MM.1S (cell line): Measurements from ENCODE around the gene TMEM117.

ENCODE experiments used
- DNase-seq: peaks from one replicate; pipeline ENCODE4 v3.0.0-alpha.2; 2015
- H2AFZ ChIP-seq: fragments of 300-600 bp; sonication (generic); 2 replicates; pipeline ENCODE4 v1.6.0; 2016; ENCODE audit warnings: antibody characterized with exemption, low read length
- H3F3A ChIP-seq: fragments of 300-600 bp; sonication (generic); 2 replicates; pipeline ENCODE4 v1.6.1; 2016; ENCODE audit warnings: mild to moderate bottlenecking, antibody characterized with exemption, low read length, moderate library complexity, mixed read lengths; ENCODE audit not compliant: insufficient read depth
- H3K27ac ChIP-seq: fragments of 300-600 bp; sonication (generic); 2 replicates; pipeline ENCODE4 v1.5.1; 2016; ENCODE audit warnings: mild to moderate bottlenecking, low read length
- H3K27me3 ChIP-seq: fragments of 300-600 bp; sonication (generic); replicated peaks from 2 replicates; pipeline ENCODE4 v1.6.0; 2016; ENCODE audit warnings: low read length; ENCODE audit not compliant: insufficient read depth
- H3K36me3 ChIP-seq: fragments of 300-600 bp; sonication (generic); replicated peaks from 2 replicates; pipeline ENCODE4 v1.6.1; 2016; ENCODE audit warnings: mild to moderate bottlenecking, low read length, mixed read lengths; ENCODE audit not compliant: insufficient read depth
- H3K4me1 ChIP-seq: fragments of 300-600 bp; sonication (generic); 2 replicates; pipeline ENCODE4 v1.6.1; 2016; ENCODE audit warnings: low read length, mixed read lengths
- H3K4me2 ChIP-seq: fragments of 300-600 bp; sonication (generic); 2 replicates; pipeline ENCODE4 v1.6.0; 2016; ENCODE audit warnings: low read depth, low read length
- H3K4me3 ChIP-seq: fragments of 300-600 bp; sonication (generic); 2 replicates; pipeline ENCODE4 v1.5.1; 2016; ENCODE audit warnings: low read length, mixed read lengths
- H3K79me2 ChIP-seq: fragments of 300-600 bp; sonication (generic); 2 replicates; pipeline ENCODE4 v1.6.1; 2016; ENCODE audit warnings: mixed run types, low read length, mixed read lengths
- H3K9ac ChIP-seq: fragments of 300-600 bp; sonication (generic); 2 replicates; pipeline ENCODE4 v1.6.1; 2016; ENCODE audit warnings: low read length, mixed read lengths
- H3K9me2 ChIP-seq: fragments of 300-600 bp; sonication (generic); replicated peaks from 2 replicates; pipeline ENCODE4 v1.6.1; 2016; ENCODE audit warnings: mild to moderate bottlenecking, low read length, mixed read lengths; ENCODE audit not compliant: insufficient read depth
- H3K9me3 ChIP-seq: fragments of 300-600 bp; sonication (generic); replicated peaks from 2 replicates; pipeline ENCODE4 v1.6.1; 2016; ENCODE audit warnings: mild to moderate bottlenecking, low read length, mixed read lengths; ENCODE audit not compliant: insufficient read depth
- H4K20me1 ChIP-seq: fragments of 300-600 bp; sonication (generic); 2 replicates; pipeline ENCODE4 v1.6.1; 2016; ENCODE audit warnings: mild to moderate bottlenecking, low read length, moderate library complexity, mixed read lengths; ENCODE audit not compliant: insufficient read depth
- CTCF ChIP-seq: fragments of 300-600 bp; sonication (generic); IDR thresholded peaks from 2 replicates; pipeline ENCODE4 v1.5.1; 2016; ENCODE audit warnings: antibody characterized with exemption, low read length, mixed read lengths
- EZH2 ChIP-seq: fragments of 300-600 bp; sonication (generic); optimal IDR thresholded peaks from 2 replicates; pipeline ENCODE3; 2017; ENCODE audit warnings: low read depth, mild to moderate bottlenecking, antibody characterized with exemption, low read length, mixed read lengths
- EZH2phosphoT487 ChIP-seq: fragments of 300-600 bp; sonication (generic); IDR thresholded peaks from 2 replicates; pipeline ENCODE4 v1.6.1; 2018; ENCODE audit warnings: antibody characterized with exemption, low read length

The TMEM117 gene

GRCh38 chr12:43824207-43824775, 11.6 kb upstream of the TMEM117 start:
- no peak overlapping the region for H3K4me3 ChIP-seq
- TF ChIP-seq EZH2, result no peak
- no peak for TF ChIP-seq CTCF
- TF ChIP-seq EZH2phosphoT487, result no peak
- H3K36me3 ChIP-seq, result no peaks in the 10 kb centered on the region
- no peak overlapping the region for H3K4me2 ChIP-seq
- H4K20me1 ChIP-seq, result no peaks in the 10 kb centered on the region
- no peaks in the 10 kb centered on the region for H3K27me3 ChIP-seq
- H2AFZ ChIP-seq, result no peak overlapping the region
- H3K79me2 ChIP-seq, result no peaks in the 10 kb centered on the region
- no peaks in the 10 kb centered on the region for H3F3A ChIP-seq
- DNase-seq, result no peak
- H3K4me1 ChIP-seq, result no peaks in the 10 kb centered on the region
- H3K9me2 ChIP-seq, result no peaks in the 10 kb centered on the region
- no peaks in the 10 kb centered on the region for H3K9me3 ChIP-seq
- H3K9ac ChIP-seq, result no peak overlapping the region
- H3K27ac ChIP-seq, result no peak overlapping the region

GRCh38 chr12:43826681-43827080, 9.2 kb upstream of the TMEM117 start:
- no peak overlapping the region for H3K4me3 ChIP-seq
- H3K4me2 ChIP-seq, result no peak overlapping the region
- TF ChIP-seq EZH2, result no peak
- TF ChIP-seq EZH2phosphoT487, result no peak
- no peak for TF ChIP-seq CTCF
- no peak for DNase-seq
- H3F3A ChIP-seq, result no peaks in the 10 kb centered on the region
- H4K20me1 ChIP-seq, result no peaks in the 10 kb centered on the region
- H3K79me2 ChIP-seq, result no peaks in the 10 kb centered on the region
- no peak overlapping the region for H3K9ac ChIP-seq
- no peaks in the 10 kb centered on the region for H3K9me2 ChIP-seq
- no peaks in the 10 kb centered on the region for H3K9me3 ChIP-seq
- no peak overlapping the region for H3K27ac ChIP-seq
- no peaks in the 10 kb centered on the region for H3K36me3 ChIP-seq
- no peaks in the 10 kb centered on the region for H3K4me1 ChIP-seq
- no peak overlapping the region for H2AFZ ChIP-seq
- H3K27me3 ChIP-seq, result no peaks in the 10 kb centered on the region

GRCh38 chr12:43827093-43827492, 8.8 kb upstream of the TMEM117 start:
- Histone ChIP-seq H2AFZ (no peak overlapping the region), H3F3A (no peaks in the 10 kb centered on the region), H3K36me3 (no peaks in the 10 kb centered on the region), H3K9ac (no peak overlapping the region), H3K9me2 (no peaks in the 10 kb centered on the region), H4K20me1 (no peaks in the 10 kb centered on the region), H3K79me2 (no peaks in the 10 kb centered on the region), H3K4me2 (no peak overlapping the region), H3K4me1 (no peaks in the 10 kb centered on the region), H3K9me3 (no peaks in the 10 kb centered on the region), H3K4me3 (no peak overlapping the region), H3K27me3 (no peaks in the 10 kb centered on the region), H3K27ac (no peak overlapping the region)
- TF ChIP-seq EZH2phosphoT487, result no peak
- no peak for TF ChIP-seq EZH2
- TF ChIP-seq CTCF, result no peak
- no peak for DNase-seq
